Right atrium auricular region (tissue), 2 donors: ENCODE data around the gene TFDP1. TPM values are rescaled to one million over a fixed set of nuclear protein-coding genes. Genes with fewer than 3 reads are reported as not detected.

Source experiments
- DNase-seq: peaks from one replicate; pipeline ENCODE4 v3.0.0-alpha.2; 2019; ENCODE audit warnings: low spot score
- H3K27ac ChIP-seq, 2 donors: fragments of 200-600 bp; sonication (generic); 1 replicate in 1 of 2; 2 replicates in 1 of 2; pipeline ENCODE4 v1.5.1; 2016 to 2019
- H3K27me3 ChIP-seq, 2 donors: fragments of 200-600 bp; sonication (generic); one replicate each; pipeline versions ENCODE4 v1.5.1 to v1.6.0; 2017 to 2019
- H3K36me3 ChIP-seq: fragments of 200-600 bp; sonication (generic); one replicate; pipeline ENCODE4 v1.5.1; 2016
- H3K4me1 ChIP-seq, 2 donors: fragments of 200-600 bp; sonication (generic); one replicate each; pipeline versions ENCODE4 v1.5.1 to v1.6.0; 2017 to 2019
- H3K4me3 ChIP-seq, 2 donors: fragments of 200-600 bp; sonication (generic); 1 replicate in 1 of 2; 2 replicates in 1 of 2; pipeline ENCODE4 v1.5.1; 2017 to 2019; ENCODE audit warnings: mild to moderate bottlenecking in 1 of 2, moderate library complexity in 1 of 2
- H3K9me3 ChIP-seq, 2 donors: fragments of 200-600 bp; sonication (generic); one replicate each; pipeline ENCODE4 v1.5.1; 2019
- CTCF ChIP-seq, 2 donors: fragments of 200-600 bp; sonication (generic); IDR thresholded peaks; one replicate each; pipeline ENCODE4 v1.5.1; 2019; ENCODE audit warnings: antibody characterized with exemption in 2 of 2
- total RNA-seq, 2 donors: library from RNA; depleted of rRNA; stranded (reverse); fragments of >200 nt; gene quantifications; one replicate each; pipeline ENCODE4 v1.1.0, GENCODE V29; 2016

The TFDP1 gene
- total RNA-seq, 2 donors from 2014 or later: 34.4 to 40.4 TPM

DNA sequence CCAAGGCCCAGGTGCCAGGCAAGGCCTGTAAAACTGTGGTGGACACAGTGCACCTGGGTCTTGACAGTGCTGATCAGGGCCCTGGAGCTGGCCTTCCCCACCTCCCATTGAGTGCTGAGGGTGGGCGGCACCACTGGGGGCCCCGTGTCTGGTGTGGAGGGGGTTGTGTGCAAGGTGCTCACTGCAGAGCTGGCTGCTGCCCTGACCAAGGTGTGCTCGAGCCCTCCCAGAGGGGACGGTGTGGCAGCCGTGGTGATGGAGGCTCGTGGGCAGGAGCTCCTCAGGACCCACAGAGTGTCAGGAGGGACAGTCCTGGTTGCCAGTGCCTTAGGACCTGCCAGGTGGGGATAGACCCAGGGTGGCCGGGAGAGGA is 50.5 kb downstream of the TFDP1 start:
- no peak for DNase-seq
- Histone ChIP-seq H3K36me3 (peaks cover 71% of the 10 kb centered on the region), H3K27me3 (no peaks in the 10 kb centered on the region), H3K4me1 (no peaks in the 10 kb centered on the region), H3K4me3 (no peak overlapping the region), H3K27ac (no peak overlapping the region), H3K9me3 (no peaks in the 10 kb centered on the region)
- TF ChIP-seq CTCF (IDR thresholded peaks at IDR 0.05): no peak

DNA sequence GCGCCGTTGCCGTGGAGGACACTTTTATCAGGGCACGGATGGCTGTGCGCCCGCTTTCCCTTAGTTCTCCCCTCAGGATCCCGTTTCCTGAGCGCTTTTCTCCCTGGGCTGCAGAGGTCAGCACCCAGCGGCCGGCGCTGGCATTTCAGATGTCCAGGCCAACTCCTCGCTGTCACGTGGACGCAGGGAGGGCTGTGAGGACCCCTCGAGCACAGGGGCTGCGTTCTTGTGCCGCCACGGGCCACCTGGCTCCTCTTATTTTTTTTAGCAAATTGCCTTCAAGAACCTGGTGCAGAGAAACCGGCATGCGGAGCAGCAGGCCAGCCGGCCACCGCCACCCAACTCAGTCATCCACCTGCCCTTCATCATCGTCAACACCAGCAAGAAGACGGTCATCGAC is 51.2 kb downstream of the TFDP1 start:
- H3K9me3 ChIP-seq: no peaks in the 10 kb centered on the region
- DNase-seq: no peak
- H3K36me3 ChIP-seq: peaks cover 78% of the 10 kb centered on the region
- H3K4me3 ChIP-seq: no peak overlapping the region
- no peak overlapping the region for H3K27ac ChIP-seq
- no peak for TF ChIP-seq CTCF (IDR thresholded peaks at IDR 0.05)
- H3K4me1 ChIP-seq: no peaks in the 10 kb centered on the region
- H3K27me3 ChIP-seq: no peaks in the 10 kb centered on the region

DNA sequence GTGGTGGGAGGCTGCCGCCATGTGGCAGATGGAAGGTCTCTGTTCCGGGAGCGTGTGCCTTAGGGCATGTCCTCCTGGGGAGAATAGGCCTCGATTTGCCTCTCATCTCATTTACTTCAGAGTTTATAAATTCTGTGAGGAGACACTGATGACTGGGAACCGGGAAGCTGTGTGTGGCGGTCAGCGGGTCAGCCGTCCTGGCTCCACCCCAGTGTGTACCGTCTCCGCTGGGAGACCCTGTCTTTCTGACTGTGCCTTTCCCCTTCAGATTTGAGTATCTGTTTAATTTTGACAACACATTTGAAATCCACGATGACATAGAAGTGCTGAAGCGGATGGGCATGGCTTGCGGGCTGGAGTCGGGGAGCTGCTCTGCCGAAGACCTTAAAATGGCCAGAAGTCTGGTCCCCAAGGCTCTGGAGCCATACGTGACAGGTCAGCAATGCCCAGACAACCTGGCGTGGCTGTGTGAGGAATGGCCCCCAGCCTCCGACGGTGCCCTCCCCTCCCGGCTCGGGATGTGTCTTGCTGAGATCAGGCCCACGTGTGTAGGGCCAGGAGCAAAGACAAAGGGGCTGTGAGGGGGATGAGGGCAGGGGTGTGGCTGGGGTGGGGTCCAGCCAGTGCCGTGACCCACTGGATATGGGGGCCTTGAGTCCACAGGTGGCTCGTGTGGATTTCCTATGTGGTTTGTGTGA is 51.9 kb downstream of the TFDP1 start:
- H3K36me3 ChIP-seq: peaks cover 78% of the 10 kb centered on the region
- no peak for DNase-seq
- H3K4me3 ChIP-seq: no peak overlapping the region
- H3K9me3 ChIP-seq: no peaks in the 10 kb centered on the region
- H3K4me1 ChIP-seq: no peaks in the 10 kb centered on the region
- no peak overlapping the region for H3K27ac ChIP-seq
- no peak for TF ChIP-seq CTCF (IDR thresholded peaks at IDR 0.05)
- H3K27me3 ChIP-seq: no peaks in the 10 kb centered on the region

DNA sequence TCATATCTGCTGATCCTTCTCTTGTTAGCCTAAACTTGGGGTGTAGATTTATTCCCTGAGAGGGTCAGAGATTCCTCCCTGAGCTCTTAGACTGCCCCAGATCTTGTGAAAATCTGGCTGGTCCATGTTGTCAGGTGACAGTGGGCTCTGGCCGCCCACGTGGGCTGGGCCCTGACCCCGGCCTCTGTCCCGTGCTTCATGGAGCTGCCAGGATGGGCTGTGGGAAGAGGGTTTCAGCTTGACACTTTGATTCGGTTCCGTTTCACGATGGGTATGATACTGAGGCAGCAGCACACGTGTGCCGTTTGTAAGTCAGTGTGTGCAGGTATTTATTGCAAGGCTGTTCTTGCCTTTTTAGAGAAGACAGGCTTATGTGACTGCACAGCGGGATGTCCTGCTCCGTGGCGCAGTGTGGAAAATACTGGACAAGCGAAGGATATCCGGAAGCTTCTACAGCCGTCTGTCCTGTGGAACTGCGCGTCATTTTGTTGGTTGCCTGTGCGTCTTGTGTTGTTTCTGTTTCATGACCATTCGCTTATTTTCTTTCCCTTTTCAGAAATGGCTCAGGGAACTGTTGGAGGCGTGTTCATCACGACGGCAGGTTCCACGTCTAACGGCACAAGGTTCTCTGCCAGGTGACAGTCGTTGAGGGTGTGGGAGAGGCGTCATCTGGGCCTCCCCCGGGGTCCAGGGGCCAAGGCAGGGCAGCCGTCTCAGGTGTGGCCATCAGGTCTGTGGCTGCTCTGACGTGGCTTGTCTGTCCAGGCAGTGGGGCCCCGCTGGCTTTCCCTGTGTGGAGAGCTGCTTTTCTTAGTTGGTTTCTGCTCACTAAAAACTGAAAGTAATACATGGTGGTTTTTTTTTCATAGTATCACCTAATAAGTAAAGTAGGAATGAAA is 53.0 kb downstream of the TFDP1 start:
- Histone ChIP-seq H3K27me3 (no peaks in the 10 kb centered on the region), H3K9me3 (no peaks in the 10 kb centered on the region), H3K4me1 (no peaks in the 10 kb centered on the region), H3K36me3 (peaks cover 68% of the 10 kb centered on the region), H3K4me3 (no peak overlapping the region), H3K27ac (no peak overlapping the region)
- DNase-seq: no peak
- no peak for TF ChIP-seq CTCF (IDR thresholded peaks at IDR 0.05)

DNA sequence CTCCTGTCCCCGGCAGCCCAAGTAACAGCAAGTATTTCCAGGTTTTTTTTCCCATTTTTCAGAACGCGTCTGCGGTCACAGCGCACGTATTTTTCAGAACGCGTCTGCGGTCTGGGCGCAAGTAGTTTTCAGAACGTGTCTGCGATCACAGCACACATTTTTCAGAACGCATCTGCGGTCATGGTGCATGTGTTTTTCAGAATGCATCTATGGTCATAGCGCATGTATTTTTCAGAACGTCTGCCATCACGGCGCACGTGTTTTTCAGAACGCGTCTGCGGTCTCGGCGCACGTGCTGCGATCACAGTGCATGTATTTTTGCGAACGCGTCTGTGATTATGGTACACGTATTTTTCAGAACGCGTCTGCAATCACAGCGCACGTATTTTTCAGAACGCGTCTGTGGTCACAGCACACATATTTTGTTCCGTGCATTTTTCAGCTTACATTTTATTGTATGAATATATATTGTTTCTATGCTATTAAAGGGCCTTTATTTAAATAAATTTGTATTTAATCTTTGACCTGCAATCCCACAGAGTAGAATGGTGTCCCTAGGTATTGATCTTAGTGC is 53.7 kb downstream of the TFDP1 start:
- Histone ChIP-seq H3K36me3 (peaks cover 62% of the 10 kb centered on the region), H3K27me3 (no peaks in the 10 kb centered on the region), H3K27ac (no peak overlapping the region), H3K9me3 (no peaks in the 10 kb centered on the region), H3K4me1 (no peaks in the 10 kb centered on the region), H3K4me3 (no peak overlapping the region)
- TF ChIP-seq CTCF (IDR thresholded peaks at IDR 0.05): no peak
- no peak for DNase-seq
